ENCODE measurements around the gene MB.

- TF ChIP-seq CTCF (IDR thresholded peaks at IDR 0.05): no peak
- TF ChIP-seq POLR2A (IDR thresholded peaks at IDR 0.05): no peak
Observed at GRCh38 chr22:35629406-35630216, 12.5 kb upstream of the MB start.

All from testis (tissue), 2 donors.